ENCODE measurements around the gene VGLL4.

VGLL4 gene

DNA sequence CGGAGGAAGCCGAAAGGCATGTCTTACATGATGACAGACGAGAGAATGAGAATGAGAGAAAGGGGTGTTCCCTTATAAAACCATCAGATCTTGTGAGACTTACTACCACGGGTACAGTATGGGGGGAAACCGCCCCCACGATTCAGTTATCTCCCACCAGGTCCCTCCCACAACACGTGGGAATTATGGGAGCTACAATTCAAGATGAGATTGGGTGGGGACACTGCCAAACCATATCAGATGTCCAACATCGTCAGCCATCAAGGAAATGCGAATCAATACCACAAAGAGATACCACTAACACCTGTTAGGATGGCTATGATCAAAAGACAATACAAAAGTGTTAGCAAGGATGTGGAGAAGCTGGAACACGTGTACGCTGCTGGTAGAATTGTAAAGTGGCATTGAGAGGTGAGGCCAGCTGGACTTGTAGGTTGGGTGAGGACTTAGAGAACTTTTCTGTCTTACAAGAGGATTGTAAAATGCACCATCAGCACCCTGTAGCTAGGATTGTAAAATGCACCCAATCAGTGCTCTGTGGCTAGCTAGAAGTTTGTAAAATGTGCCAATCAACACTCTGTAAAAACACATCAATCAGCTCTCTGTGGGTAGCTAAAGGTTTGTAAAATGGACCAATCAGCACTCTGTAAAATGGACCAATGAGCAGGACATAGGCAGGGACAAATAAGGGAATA lies 37.5 kb downstream of the VGLL4 start:
- Histone ChIP-seq H3K4me3 (ENCODE audit: low read length, poor library complexity, severe bottlenecking) (no peak overlapping the region), H3K9me2 (replicated peaks; ENCODE audit: low read depth, low read length) (no peaks in the 10 kb centered on the region), H4K20me1 (ENCODE audit: insufficient read depth, low read length, poor library complexity, severe bottlenecking) (peaks cover 96% of the 10 kb centered on the region), H3F3A (ENCODE audit: low read depth) (no peaks in the 10 kb centered on the region), H3K4me1 (ENCODE audit: insufficient read depth, low read length, poor library complexity, severe bottlenecking) (peaks cover 5% of the 10 kb centered on the region), H3K79me2 (ENCODE audit: insufficient read depth, low read length) (peaks cover 97% of the 10 kb centered on the region), H3K27me3 (ENCODE audit: insufficient read depth, low read length, poor library complexity, severe bottlenecking) (no peaks in the 10 kb centered on the region), H2AFZ (ENCODE audit: low read length) (no peak overlapping the region), H3K9me3 (ENCODE audit: insufficient read depth, low read depth, low read length) (no peaks in the 10 kb centered on the region), H3K9ac (ENCODE audit: low read depth, low read length, poor library complexity, severe bottlenecking) (no peak overlapping the region), H3K4me2 (ENCODE audit: low read depth, low read length, poor library complexity, severe bottlenecking) (no peak overlapping the region), H3K36me3 (ENCODE audit: insufficient read depth, low read length) (peaks cover 39% of the 10 kb centered on the region; the same call in 1 of the 2 replicates)
- no peak for TF ChIP-seq EZH2phosphoT487 (IDR thresholded peaks at IDR 0.05; ENCODE audit: borderline replicate concordance)
- TF ChIP-seq, protein P1, sequence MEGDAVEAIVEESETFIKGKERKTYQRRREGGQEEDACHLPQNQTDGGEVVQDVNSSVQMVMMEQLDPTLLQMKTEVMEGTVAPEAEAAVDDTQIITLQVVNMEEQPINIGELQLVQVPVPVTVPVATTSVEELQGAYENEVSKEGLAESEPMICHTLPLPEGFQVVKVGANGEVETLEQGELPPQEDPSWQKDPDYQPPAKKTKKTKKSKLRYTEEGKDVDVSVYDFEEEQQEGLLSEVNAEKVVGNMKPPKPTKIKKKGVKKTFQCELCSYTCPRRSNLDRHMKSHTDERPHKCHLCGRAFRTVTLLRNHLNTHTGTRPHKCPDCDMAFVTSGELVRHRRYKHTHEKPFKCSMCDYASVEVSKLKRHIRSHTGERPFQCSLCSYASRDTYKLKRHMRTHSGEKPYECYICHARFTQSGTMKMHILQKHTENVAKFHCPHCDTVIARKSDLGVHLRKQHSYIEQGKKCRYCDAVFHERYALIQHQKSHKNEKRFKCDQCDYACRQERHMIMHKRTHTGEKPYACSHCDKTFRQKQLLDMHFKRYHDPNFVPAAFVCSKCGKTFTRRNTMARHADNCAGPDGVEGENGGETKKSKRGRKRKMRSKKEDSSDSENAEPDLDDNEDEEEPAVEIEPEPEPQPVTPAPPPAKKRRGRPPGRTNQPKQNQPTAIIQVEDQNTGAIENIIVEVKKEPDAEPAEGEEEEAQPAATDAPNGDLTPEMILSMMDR (conservative IDR thresholded peaks at IDR 0.05; ENCODE audit: low read length): no peak

DNA sequence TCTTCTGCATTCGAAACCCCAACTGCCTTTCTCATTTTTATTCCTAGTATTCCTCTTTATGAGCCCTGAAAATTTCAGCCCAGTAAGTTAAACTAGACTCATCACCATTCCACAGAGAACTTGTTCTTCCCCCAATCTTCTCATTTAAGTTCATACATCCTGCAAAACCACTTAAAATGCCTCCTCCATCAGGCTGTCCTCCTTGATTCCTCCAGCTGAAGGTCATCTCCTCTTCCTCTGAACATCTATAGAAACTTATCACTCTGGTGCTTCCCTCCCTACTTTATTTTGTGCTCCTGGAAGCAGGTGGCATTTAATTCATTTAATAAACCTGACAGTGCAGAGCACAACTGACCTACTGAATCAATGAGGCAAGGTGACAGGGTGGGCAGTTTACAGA lies 38.3 kb downstream of the VGLL4 start:
- Histone ChIP-seq H3K4me1 (ENCODE audit: insufficient read depth, low read length, poor library complexity, severe bottlenecking) (peaks cover 5% of the 10 kb centered on the region), H3K27me3 (ENCODE audit: insufficient read depth, low read length, poor library complexity, severe bottlenecking) (no peaks in the 10 kb centered on the region), H3K79me2 (ENCODE audit: insufficient read depth, low read length) (peaks cover 97% of the 10 kb centered on the region), H3K9ac (ENCODE audit: low read depth, low read length, poor library complexity, severe bottlenecking) (no peak overlapping the region), H3K9me3 (ENCODE audit: insufficient read depth, low read depth, low read length) (no peaks in the 10 kb centered on the region), H4K20me1 (ENCODE audit: insufficient read depth, low read length, poor library complexity, severe bottlenecking) (peaks cover 95% of the 10 kb centered on the region), H3K36me3 (ENCODE audit: insufficient read depth, low read length) (peaks cover 48% of the 10 kb centered on the region; the same call in 1 of the 2 replicates), H2AFZ (ENCODE audit: low read length) (no peak overlapping the region), H3K4me3 (ENCODE audit: low read length, poor library complexity, severe bottlenecking) (no peak overlapping the region), H3K9me2 (replicated peaks; ENCODE audit: low read depth, low read length) (no peaks in the 10 kb centered on the region), H3F3A (ENCODE audit: low read depth) (no peaks in the 10 kb centered on the region), H3K4me2 (ENCODE audit: low read depth, low read length, poor library complexity, severe bottlenecking) (no peak overlapping the region)
- TF ChIP-seq, protein P1 (conservative IDR thresholded peaks at IDR 0.05; ENCODE audit: low read length): no peak
- TF ChIP-seq EZH2phosphoT487 (IDR thresholded peaks at IDR 0.05; ENCODE audit: borderline replicate concordance): no peak

DNA sequence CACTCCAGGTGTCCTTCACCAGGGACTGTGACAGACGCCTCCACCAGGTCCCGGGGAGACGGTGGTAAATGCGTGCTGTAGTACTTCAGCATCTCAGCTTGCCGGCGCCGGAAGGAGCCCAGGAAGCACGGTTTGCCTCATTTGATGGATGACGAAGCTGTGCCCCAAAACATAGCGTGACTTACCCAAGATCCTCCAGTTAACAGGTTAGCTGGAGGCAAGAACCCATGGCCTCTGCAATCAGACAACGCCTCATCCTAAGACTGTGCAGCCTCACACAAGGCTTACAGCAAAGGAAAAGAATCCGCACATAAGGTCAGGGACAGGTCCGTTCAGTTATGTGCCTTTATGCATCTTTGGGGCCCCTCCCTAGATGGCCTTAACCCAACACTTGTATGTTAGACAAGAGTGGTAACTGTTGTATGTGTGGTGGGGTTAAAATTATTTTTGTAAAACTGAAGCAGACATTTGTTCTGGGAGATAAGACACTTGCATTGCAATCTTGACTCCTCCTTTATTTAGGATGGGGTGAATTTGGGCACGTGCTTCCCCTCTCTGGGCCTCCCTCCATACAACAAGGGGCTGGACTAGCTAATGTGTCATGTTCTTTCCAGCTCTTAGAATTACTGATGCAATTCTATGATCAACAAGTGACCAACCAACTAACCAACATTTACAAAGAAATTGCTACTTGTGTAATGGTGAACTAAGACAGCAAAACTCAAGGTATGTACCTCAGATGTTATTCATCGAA lies 39.4 kb downstream of the VGLL4 start:
- no peak overlapping the region for H3K4me2 ChIP-seq (ENCODE audit: low read depth, low read length, poor library complexity, severe bottlenecking)
- peaks cover 94% of the 10 kb centered on the region for H4K20me1 ChIP-seq (ENCODE audit: insufficient read depth, low read length, poor library complexity, severe bottlenecking)
- H3K36me3 ChIP-seq (ENCODE audit: insufficient read depth, low read length): peaks cover 57% of the 10 kb centered on the region; the same call in 1 of the 2 replicates
- H3K9ac ChIP-seq (ENCODE audit: low read depth, low read length, poor library complexity, severe bottlenecking): no peak overlapping the region
- peaks cover 97% of the 10 kb centered on the region for H3K79me2 ChIP-seq (ENCODE audit: insufficient read depth, low read length)
- H3K27me3 ChIP-seq (ENCODE audit: insufficient read depth, low read length, poor library complexity, severe bottlenecking): no peaks in the 10 kb centered on the region
- no peaks in the 10 kb centered on the region for H3F3A ChIP-seq (ENCODE audit: low read depth)
- no peak for TF ChIP-seq EZH2phosphoT487 (IDR thresholded peaks at IDR 0.05; ENCODE audit: borderline replicate concordance)
- TF ChIP-seq, protein P1 (conservative IDR thresholded peaks at IDR 0.05; ENCODE audit: low read length): no peak
- no peaks in the 10 kb centered on the region for H3K4me1 ChIP-seq (ENCODE audit: insufficient read depth, low read length, poor library complexity, severe bottlenecking)
- no peak overlapping the region for H2AFZ ChIP-seq (ENCODE audit: low read length)
- H3K9me2 ChIP-seq (replicated peaks; ENCODE audit: low read depth, low read length): no peaks in the 10 kb centered on the region
- H3K4me3 ChIP-seq (ENCODE audit: low read length, poor library complexity, severe bottlenecking): no peak overlapping the region
- no peaks in the 10 kb centered on the region for H3K9me3 ChIP-seq (ENCODE audit: insufficient read depth, low read depth, low read length)

Data from Loucy (cell line).